GM19043 (cell line): Measurements from ENCODE around the gene GRID2IP.
"Not testable (repeated sequence)": the region's sequence is repeated elsewhere in the genome, so short reads cannot be mapped to it uniquely, and the experiment has no call there.

Source experiments
- ATAC-seq: cut with Tn5 transposase; IDR thresholded peaks from one replicate; pipeline ENCODE4 v1.9.1; 2021; ENCODE audit warnings: low read depth; ENCODE audit not compliant: unreplicated experiment

Gene GRID2IP

DNA sequence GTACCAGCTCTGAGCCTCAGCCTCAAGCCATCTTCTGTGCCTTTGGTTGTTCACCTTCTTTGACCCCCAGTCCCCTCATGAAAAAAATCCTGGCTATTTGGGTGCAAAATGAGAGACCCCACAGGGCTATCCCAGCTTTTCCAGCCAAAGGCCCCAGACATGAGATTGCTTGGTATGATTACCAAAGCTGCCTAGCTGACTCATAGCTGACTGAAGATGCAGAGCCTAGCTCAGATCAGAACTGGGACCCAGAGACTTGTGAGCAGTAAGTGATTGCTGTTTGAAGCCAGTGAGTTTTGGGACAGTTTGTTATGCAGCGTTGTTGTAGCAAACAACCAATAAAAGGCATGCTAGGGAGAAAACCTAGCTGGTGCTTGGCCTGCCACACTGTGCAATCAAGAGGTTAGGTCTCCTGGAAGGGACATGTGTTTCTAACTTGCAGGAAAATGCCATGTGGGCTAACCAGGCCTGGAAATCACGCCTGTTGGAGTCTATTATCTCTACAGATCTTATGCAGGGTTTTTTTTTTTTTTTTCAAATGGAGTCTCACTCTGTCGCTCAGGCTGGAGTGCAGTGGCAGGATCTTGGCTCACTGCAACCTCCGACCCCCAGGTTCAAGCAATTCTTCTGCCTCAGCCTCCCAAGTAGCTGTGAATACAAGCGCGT, 55.5 kb downstream of the GRID2IP start:
- ATAC-seq, result no peak

DNA sequence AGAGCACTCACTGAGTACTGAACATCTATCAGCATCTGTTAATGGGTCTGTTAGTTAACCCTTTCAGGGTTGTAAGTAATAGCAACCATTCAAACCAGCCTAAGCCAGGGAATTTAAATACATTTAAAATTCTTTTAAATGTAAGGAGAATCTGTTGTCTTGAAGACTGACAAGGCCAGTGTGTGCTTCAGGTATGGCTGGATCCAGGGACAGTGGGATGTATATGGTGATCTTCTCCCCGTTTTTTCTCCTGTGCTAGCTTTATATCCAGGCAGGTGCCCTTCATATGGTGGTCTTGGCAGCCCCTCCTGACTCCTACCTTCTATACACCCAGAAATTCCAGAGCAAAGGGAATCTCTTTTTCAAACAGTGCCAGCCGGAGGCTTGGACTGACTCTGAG, 56.9 kb downstream of the GRID2IP start:
- no peak for ATAC-seq

- ATAC-seq, result no peak
Measured at GRCh38 chr7:6491194-6491593, 60.1 kb downstream of the GRID2IP start.

DNA sequence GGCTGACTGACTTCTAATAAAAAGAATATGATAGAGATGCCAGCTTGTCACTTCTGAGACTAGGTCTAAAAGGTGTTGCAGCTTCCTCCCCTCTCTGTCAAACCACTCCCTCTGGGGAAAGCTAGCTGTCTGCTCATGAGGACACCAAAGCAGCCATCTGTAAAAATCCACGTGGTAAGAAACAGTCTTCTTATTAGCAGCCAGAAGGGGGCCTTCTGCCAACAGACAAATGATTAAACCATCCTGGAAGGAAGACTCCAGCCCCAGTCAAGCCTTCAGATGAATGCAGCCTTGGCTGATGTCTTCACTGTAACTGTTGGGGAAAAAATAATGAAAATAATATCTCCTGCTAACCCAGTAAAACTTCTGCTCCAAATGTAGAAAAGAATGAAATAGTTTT, 61.6 kb downstream of the GRID2IP start:
- no peak for ATAC-seq

DNA sequence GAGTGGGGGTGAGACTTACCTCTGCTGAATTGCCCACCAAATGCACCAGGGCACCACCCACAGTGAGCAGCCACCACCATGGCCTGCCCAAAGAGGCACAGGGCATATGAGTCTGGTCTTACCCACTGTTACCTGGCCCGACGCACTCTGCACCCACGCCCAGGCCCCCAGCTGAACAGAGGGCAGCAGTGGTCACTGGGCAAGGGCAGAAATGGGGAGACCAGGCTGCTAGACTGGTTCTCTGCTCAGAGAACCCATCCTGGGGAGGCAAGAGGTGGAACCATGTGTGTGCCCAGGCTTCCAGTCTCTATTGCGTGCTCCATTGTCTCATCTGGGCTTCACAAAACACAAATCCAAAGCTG, 64.1 kb downstream of the GRID2IP start:
- ATAC-seq, result no peak

DNA sequence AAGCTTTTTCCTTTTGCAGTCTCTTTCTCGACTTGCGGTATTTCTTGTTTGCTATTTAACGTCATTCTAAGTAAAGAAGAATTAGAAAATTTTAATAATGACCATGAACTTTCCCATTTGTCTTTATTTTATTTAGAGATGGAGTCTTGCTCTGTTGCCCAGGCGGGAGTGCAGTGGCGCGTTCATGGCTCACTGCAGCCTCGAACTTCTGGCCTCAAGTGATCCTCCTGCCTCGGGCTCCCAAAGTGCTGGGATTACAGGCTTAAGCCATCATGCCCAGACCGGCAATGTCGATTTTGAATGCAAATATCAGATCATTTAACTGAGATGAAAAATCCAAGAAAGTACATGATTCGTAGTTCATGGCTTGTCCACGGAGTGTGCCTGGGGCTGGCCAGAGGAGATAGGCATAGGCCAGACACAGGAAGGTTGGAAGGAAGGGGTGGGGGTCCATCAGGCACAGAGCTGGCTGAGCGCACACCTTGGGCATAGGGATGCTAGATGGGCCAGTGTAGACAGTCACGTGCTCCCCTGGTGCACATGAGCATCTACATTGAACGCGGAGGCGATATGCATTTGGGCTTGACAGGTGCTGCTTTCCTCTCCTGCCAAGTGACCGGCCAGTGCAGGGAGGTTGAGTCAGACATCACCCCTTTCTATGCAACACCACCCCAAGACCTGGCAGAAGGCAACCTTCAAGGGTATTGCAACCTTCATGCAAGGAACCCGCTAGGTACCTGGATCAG, 64.7 kb downstream of the GRID2IP start:
- no peak for ATAC-seq

DNA sequence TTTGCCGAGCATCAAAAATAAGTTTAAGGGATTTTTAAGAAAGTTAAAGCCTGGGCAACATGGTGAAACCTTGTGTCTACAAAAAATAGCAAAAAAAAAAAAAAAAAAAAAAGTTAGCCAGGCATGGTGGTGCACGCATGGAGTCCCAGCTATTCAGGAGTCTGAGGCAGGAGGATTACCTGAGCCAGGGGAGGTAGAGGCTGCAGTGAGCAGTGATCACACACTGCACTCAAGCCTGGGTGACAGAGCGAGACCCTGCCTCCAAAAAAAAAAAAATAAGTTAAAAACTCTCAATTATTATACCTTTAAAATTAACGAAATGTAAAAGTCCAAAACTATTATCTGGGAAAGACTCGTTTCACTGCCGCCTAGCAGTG, 68.5 kb downstream of the GRID2IP start:
- no peak for ATAC-seq

DNA sequence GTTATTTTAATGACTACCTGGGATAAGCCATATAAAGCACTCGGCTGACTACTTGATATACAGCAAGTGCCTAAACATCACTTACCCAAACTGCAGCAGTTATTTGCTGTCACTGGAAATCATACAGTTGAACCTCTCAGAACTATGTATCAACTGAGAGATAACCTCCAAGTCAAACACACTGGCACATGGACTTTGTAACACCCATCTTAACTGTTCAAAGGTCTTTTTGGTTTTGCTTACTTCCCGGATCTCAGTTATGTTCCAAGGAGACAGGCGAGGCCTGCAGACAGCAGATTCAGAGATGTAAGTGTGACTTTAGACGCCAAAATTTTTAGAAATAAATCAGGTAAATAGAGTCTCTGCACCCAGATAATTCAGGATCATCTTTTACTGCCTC, 69.0 kb downstream of the GRID2IP start:
- no peak for ATAC-seq

- ATAC-seq, result no peak
Measured at GRCh38 chr7:6481445-6481844, 69.8 kb downstream of the GRID2IP start.

DNA sequence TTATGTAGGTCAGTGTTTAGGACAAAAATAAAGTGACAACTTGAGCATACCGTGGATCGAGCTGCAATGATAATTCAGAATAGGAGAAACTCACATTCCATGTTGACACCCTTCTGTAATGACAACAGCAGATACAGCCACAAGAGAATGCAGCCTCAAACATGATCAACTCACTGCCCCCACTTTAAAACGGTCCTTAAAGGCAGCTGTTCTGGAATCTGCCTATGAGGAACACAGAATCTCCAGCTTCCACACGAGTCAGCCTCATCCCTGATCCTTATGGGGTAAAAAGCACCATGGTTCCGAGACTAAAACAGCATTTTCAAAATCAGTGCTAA, 71.0 kb downstream of the GRID2IP start:
- ATAC-seq, result no peak

- no peak for ATAC-seq
Measured at GRCh38 chr7:6479067-6479466, 72.2 kb downstream of the GRID2IP start.

DNA sequence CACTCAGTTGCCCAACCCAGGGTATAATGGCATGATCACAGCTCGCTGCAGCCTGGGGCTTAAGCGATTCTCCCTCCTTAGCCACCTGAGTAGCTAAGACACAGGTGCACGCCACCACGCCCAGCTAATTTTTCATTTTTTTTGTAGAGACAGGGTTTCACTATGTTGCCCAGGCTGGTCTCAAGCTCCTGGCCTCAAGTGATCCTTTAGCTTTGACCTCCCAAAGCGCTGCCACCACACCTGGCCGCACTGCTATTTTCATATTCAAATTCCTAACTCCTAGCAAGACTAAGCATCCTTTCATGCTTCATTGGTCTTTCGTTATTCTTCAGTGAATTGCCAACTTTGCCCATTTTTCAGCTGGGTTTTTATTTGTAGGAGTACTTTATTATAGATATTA, 73.1 kb downstream of the GRID2IP start:
- ATAC-seq, result no peak

- ATAC-seq, result no peak
Measured at GRCh38 chr7:6477318-6477660, 74.0 kb downstream of the GRID2IP start.

DNA sequence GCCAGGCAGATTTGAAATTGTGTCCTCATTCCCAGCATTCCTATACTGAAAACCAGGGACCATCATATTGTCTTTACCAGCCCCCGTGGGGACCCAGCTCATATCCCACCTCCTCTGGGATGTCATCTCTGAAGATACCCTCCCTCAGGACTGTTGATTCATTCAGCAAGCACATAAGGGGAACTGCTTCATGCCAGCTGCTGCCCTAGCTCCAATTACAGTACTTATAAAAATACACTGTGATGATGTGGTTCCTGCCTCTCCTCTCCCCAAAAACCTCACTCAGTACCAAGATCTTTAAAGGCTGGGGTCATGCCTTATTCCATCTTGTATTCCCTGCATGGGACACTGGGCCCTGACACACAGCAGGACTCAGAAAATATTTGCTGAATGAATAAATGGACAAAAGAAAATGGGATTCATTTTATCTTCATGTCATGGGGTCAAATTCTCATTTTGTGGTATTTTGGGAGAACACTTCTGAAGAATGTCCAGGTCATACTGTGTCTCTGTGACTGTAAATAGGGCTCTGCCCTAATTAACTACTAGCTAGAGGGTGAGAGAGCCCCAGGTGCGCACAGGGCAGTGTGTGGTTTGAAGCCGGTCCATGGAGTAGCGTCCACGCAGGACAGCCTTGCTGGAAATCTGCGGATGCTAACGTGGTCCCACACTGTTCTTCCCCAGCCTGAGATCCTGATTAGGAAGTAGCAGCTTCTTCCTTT, 74.5 kb downstream of the GRID2IP start:
- no peak for ATAC-seq

GRCh38 chr7:6475433-6476186, 75.7 kb downstream of the GRID2IP start:
- ATAC-seq, result no peak

GRCh38 chr7:6465862-6466261, 85.4 kb downstream of the GRID2IP start:
- no peak for ATAC-seq

DNA sequence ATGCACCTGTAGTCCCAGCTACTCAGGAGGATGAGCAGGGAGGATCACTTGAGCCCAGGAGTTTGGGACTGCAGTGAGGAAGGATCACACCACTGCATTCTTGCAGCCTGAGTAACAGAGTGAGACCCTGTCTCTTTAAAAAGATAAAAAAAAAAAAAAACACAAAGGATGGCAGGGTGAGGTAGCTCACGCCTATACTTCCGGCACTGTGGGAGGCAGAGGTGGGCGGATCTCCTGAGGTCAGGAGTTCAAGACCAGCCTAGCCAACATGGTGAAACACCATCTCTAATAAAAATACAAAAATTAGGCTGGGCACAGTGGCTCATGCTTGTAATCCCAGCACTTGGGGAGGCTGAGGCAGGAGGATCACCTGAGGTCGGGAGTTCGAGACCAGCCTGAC, 87.7 kb downstream of the GRID2IP start:
- not testable (repeated sequence) for ATAC-seq

DNA sequence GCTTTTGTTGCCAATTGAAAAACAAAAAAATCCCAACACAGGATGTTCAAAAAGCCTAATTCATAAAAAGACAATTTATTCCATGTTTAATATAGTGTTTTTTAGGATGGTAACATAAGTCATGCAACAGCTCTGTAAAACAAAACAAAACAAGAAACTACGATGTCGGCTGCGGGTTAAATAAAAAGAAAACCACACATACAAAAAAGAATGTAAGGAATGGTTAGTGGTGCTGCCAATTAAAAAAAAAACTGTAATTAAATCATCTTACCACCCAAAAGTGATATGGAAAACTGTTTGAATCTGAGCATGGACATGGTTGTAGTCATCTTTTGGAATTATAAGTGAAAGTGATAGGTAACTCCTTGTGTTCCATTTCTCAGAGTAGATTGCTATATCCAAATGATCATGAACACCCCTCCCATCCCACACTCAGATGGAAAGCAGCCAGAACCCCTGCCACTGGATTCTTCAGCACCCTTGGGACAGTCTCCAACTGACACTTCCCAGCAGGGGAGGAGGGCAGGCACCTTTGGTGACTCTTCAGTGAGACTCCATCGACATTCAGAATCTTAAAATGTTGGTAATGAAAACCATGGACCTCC, 89.2 kb downstream of the GRID2IP start:
- ATAC-seq, result no peak

GRCh38 chr7:6460990-6461584, 90.2 kb downstream of the GRID2IP start:
- ATAC-seq, result no peak

- ATAC-seq, result no peak
Measured at GRCh38 chr7:6460303-6460702, 91.0 kb downstream of the GRID2IP start.

DNA sequence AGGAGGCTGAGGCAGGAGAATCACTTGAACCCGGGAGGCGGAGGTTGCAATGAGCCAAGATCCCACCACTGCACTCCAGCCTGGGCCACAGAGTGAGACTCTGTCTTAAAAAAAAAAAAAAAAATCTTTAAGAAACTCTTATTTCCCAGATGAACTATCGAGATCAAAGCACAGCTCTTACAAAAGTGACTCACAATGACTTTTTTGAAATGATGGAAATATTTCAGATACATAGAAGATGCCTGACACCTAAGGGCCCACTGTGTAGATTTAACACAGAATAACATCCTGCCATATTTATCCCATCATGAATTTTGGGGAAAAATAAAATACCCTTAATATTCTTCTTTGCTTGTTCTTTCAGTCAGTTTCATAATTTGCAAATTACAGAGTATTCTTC, 92.6 kb downstream of the GRID2IP start:
- ATAC-seq, result not testable (repeated sequence)
